Heart left ventricle (tissue), 13 donors: ENCODE measurements around the gene MLLT3.

Source experiments
- CTCF ChIP-seq, 12 donors: fragments of 200-600 bp; sonication (generic) in 4 of 12; IDR thresholded peaks; one replicate each; pipeline versions ENCODE4 v1.5.0 to v1.8.0; 2018 to 2022; ENCODE audit warnings: antibody characterized with exemption in 12 of 12, mild to moderate bottlenecking in 5 of 12
- POLR2A ChIP-seq, 2 donors: fragments of 450-650 bp; IDR thresholded peaks; one replicate each; pipeline ENCODE4 v1.6.1; 2017; ENCODE audit warnings: antibody characterized with exemption in 2 of 2, mild to moderate bottlenecking in 2 of 2, moderate library complexity in 2 of 2
- donor health status: ischemic (EF 13 %, LVEDD 7.1; RV severe dilation, severe dysfunction).
- donor health status: DM: no; HTN: yes; CAD: no.
- donor health status: DM: no; HTN: no; CAD: no.
- donor health status: ischemic (EF 25% LVEDD 6.9; RV normal size, moderate dysfunction).
- donor health status: ischemic (EF 25% LVEDD 5.7; RV mildly dilated, moderate dysfunction).
- donor health status: ischemic (EF 35%, LVEDD 5.7; RV mildly dilated, moderate dysfunction).
- donor health status: nonischemic (EF 11% LVEDD 7.7; RV severe dilation, severe dysfunction).
- donor health status: DM: yes; HTN: yes; CAD: no.
- donor health status: PGD.
- donor health status: ischemic (EF 29% LVEDD 5.4; RV normal size, mild dysfunction).
- donor health status: nonischemic (EF 23%, LVEDD 6.1; RV moderate dilation, normal function).

DNA sequence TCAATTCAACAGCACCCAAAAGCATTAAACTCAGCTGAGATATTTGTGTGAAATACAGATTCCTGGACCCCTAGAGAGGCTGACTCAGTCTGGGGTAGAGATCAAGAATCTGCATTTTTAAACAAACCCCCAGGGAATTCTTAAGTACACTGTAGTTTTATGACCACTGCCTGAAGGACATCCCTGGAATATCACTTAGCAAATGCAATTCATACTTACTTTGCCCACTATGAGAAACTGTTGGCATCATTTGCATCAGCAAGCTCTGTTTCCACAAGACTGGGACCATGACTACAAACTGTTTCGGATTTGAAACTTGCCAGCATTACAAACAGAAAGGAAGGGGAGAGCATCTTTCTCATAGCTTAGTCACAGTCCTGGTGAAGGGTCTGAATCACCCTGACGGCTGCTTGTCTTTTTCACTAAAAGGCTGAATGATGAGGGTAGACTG lies 63.7 kb downstream of the MLLT3 start:
- no peak for TF ChIP-seq CTCF (IDR thresholded peaks at IDR 0.05)
- TF ChIP-seq POLR2A (IDR thresholded peaks at IDR 0.05): no peak
